H9 (cell line): ENCODE measurements around the gene NSMF. TPM values are rescaled to one million over a fixed set of nuclear protein-coding genes. Genes with fewer than 3 reads are reported as not detected.

Source experiments
- DNase-seq: peaks from one replicate; pipeline ENCODE4 v3.0.0-alpha.2; 2017
- H2AFZ ChIP-seq: one replicate; pipeline ENCODE4 v1.6.1; 2013; ENCODE audit warnings: mild to moderate bottlenecking, low read length, control low read depth, moderate library complexity
- H2AK5ac ChIP-seq: 2 replicates; pipeline ENCODE4 v1.6.1; 2013; ENCODE audit warnings: low read length, control low read depth, mixed read lengths; ENCODE audit not compliant: insufficient read length
- H2BK120ac ChIP-seq: one replicate; pipeline ENCODE4 v1.6.1; 2013; ENCODE audit warnings: low read depth, mild to moderate bottlenecking, low read length, control low read depth, inconsistent platforms; ENCODE audit not compliant: poor library complexity, severe bottlenecking
- H2BK12ac ChIP-seq: 2 replicates; pipeline ENCODE4 v1.6.1; 2013; ENCODE audit warnings: low read length, control low read depth, mixed read lengths, low read depth; ENCODE audit not compliant: insufficient read length
- H2BK15ac ChIP-seq: 2 replicates; pipeline ENCODE4 v1.6.1; 2013; ENCODE audit warnings: low read depth, low read length, control low read depth
- H2BK20ac ChIP-seq: one replicate; pipeline ENCODE4 v1.6.1; 2013; ENCODE audit warnings: low read depth, mild to moderate bottlenecking, low read length, control low read depth, inconsistent platforms; ENCODE audit not compliant: poor library complexity, severe bottlenecking
- H2BK5ac ChIP-seq: 2 replicates; pipeline ENCODE4 v1.6.1; 2013; ENCODE audit warnings: low read length, control low read depth, mixed read lengths; ENCODE audit not compliant: insufficient read length
- H3K14ac ChIP-seq: 2 replicates; pipeline ENCODE4 v1.6.1; 2013; ENCODE audit warnings: low read length, control low read depth; ENCODE audit not compliant: insufficient read depth
- H3K18ac ChIP-seq: 2 replicates; pipeline ENCODE4 v1.6.1; 2013; ENCODE audit warnings: low read depth, mild to moderate bottlenecking, mixed read lengths, low read length, control low read depth; ENCODE audit not compliant: insufficient read length
- H3K23ac ChIP-seq: 2 replicates; pipeline ENCODE4 v1.6.1; 2013; ENCODE audit warnings: low read length, control low read depth, mixed read lengths, low read depth; ENCODE audit not compliant: insufficient read length
- H3K23me2 ChIP-seq: 2 replicates; pipeline ENCODE4 v1.6.1; 2013; ENCODE audit warnings: low read depth, mild to moderate bottlenecking, mixed read lengths, low read length, control low read depth; ENCODE audit not compliant: insufficient read length, poor library complexity, severe bottlenecking
- H3K27ac ChIP-seq: 2 replicates; pipeline ENCODE4 v1.5.1; 2013; ENCODE audit warnings: low read length, control low read depth, mixed read lengths, low read depth; ENCODE audit not compliant: insufficient read length
- H3K27me3 ChIP-seq: 2 replicates; pipeline ENCODE4 v1.6.1; 2013; ENCODE audit warnings: low read length, control low read depth, inconsistent platforms; ENCODE audit not compliant: insufficient read depth
- H3K4ac ChIP-seq: 2 replicates; pipeline ENCODE4 v1.6.1; 2013; ENCODE audit warnings: low read depth, mild to moderate bottlenecking, control low read depth, inconsistent platforms, low read length, moderate library complexity
- H3K4me1 ChIP-seq: 2 replicates; pipeline ENCODE4 v1.6.1; 2013; ENCODE audit warnings: low read length, control low read depth, inconsistent platforms; ENCODE audit not compliant: insufficient read depth
- H3K4me2 ChIP-seq: 2 replicates; pipeline ENCODE4 v1.6.1; 2013; ENCODE audit warnings: low read length, control low read depth, mixed read lengths; ENCODE audit not compliant: insufficient read length, insufficient read depth
- H3K56ac ChIP-seq: 2 replicates; pipeline ENCODE4 v1.6.1; 2013; ENCODE audit warnings: low read depth, mild to moderate bottlenecking, mixed read lengths, low read length, control low read depth; ENCODE audit not compliant: insufficient read length
- H3K79me1 ChIP-seq: 2 replicates; pipeline ENCODE4 v1.6.1; 2013; ENCODE audit warnings: low read depth, mild to moderate bottlenecking, moderate library complexity, low read length, control low read depth, inconsistent platforms; ENCODE audit not compliant: insufficient read depth, poor library complexity, severe bottlenecking
- H3K79me2 ChIP-seq: 2 replicates; pipeline ENCODE4 v1.6.1; 2013; ENCODE audit warnings: low read length, control low read depth, inconsistent platforms; ENCODE audit not compliant: insufficient read depth
- H3K9ac ChIP-seq: 2 replicates; pipeline ENCODE4 v1.6.1; 2013; ENCODE audit warnings: low read length, control low read depth, mixed read lengths; ENCODE audit not compliant: insufficient read length; ENCODE audit errors: extremely low read depth
- H3K9me3 ChIP-seq: one replicate; pipeline ENCODE4 v1.6.1; 2013; ENCODE audit warnings: low read depth, low read length, inconsistent platforms; ENCODE audit not compliant: control insufficient read depth
- H3T11ph ChIP-seq: one replicate; pipeline ENCODE4 v1.6.1; 2013; ENCODE audit warnings: mild to moderate bottlenecking, low read length, control low read depth, inconsistent platforms
- H4K20me1 ChIP-seq: one replicate; pipeline ENCODE4 v1.6.1; 2013; ENCODE audit not compliant: control insufficient read depth, insufficient read length, insufficient read depth
- H4K5ac ChIP-seq: 2 replicates; pipeline ENCODE4 v1.6.1; 2013; ENCODE audit warnings: low read depth, mild to moderate bottlenecking, mixed read lengths, low read length, control low read depth; ENCODE audit not compliant: insufficient read length
- H4K8ac ChIP-seq: replicated peaks from 2 replicates; pipeline ENCODE4 v1.6.1; 2013; ENCODE audit warnings: low read length, control low read depth, mixed read lengths, low read depth; ENCODE audit not compliant: insufficient read length
- H4K91ac ChIP-seq: 2 replicates; pipeline ENCODE4 v1.6.1; 2013; ENCODE audit warnings: low read depth, mild to moderate bottlenecking, moderate library complexity, mixed read lengths, low read length, control low read depth; ENCODE audit not compliant: insufficient read length
- H3K27ac Mint-ChIP-seq, 3 experiments: 2 replicates in 2 of 3; 3 replicates in 1 of 3; pipeline ENCODE4 v1.8.0; 2020 to 2021; ENCODE audit warnings: mixed read lengths in 3 of 3, mild to moderate bottlenecking in 1 of 3, moderate library complexity in 1 of 3
- H3K27me3 Mint-ChIP-seq: 2 replicates; pipeline ENCODE4 v1.8.0; 2021; ENCODE audit warnings: low read depth, mild to moderate bottlenecking, moderate library complexity, mixed read lengths
- H3K36me3 Mint-ChIP-seq, 3 experiments: 2 replicates in 2 of 3; 3 replicates in 1 of 3; pipeline ENCODE4 v1.8.0; 2020 to 2021; ENCODE audit warnings: low read depth in 3 of 3, mixed read lengths in 3 of 3; ENCODE audit not compliant: insufficient read depth in 1 of 3
- H3K4me1 Mint-ChIP-seq, 2 experiments: 2 replicates each; pipeline ENCODE4 v1.8.0; 2020; ENCODE audit warnings: mixed read lengths in 2 of 2
- H3K4me3 Mint-ChIP-seq, 2 experiments: 2 replicates in 1 of 2; 3 replicates in 1 of 2; pipeline ENCODE4 v1.8.0; 2020 to 2021; ENCODE audit warnings: mild to moderate bottlenecking in 2 of 2, mixed read lengths in 2 of 2, moderate library complexity in 1 of 2
- H3K9me3 Mint-ChIP-seq, 2 experiments: 2 replicates in 1 of 2; 3 replicates in 1 of 2; pipeline ENCODE4 v1.8.0; 2020; ENCODE audit warnings: mild to moderate bottlenecking in 2 of 2, mixed read lengths in 2 of 2, moderate library complexity in 1 of 2
- WGBS: extraction: QIAGEN DNeasy Blood & Tissue Kit; methylation state at CpG from one replicate; pipeline ENCODE4 v1.1.7; 2013; ENCODE audit warnings: missing lambda C conversion rate, low lambda C conversion rate, mixed read lengths; ENCODE audit not compliant: insufficient read length; ENCODE audit errors: extremely low coverage; 5-methylcytosine and 5-hydroxymethylcytosine counted together
- total RNA-seq: library from RNA; stranded (reverse); gene quantifications from 2 replicates; pipeline ENCODE4 v1.2.1, GENCODE V29; 2021
- TF ChIP-seq, protein P1 (sequence below): fragments of 200-600 bp; sonication (generic); conservative IDR thresholded peaks from 3 replicates; pipeline ENCODE4 v1.8.0; 2021; ENCODE audit warnings: antibody characterized with exemption, mild to moderate bottlenecking

NSMF gene
- total RNA-seq, 1 experiment from 2014 or later: 46.3 TPM

DNA sequence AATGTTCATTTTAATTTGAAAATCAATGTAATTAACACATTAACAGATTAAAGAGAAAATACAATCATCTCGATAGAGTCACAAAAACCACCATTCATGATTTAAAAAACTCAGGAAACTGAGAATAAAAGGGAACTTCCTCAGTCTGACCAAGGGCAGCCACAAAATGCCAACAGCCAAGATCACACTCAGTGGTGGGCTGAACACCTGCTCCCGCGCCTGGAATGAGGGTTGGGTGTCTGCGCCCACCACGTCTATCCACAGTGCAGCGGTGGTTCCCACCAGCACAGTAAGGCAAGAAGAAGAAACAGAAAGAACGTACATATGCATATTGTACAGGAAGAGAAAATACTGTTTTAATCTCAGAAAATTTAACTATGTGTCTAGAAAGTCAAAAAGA is 11.7 kb upstream of the NSMF start:
- Histone ChIP-seq H3K9ac (no peak overlapping the region), H3K79me1 (no peaks in the 10 kb centered on the region), H2AFZ (no peak overlapping the region), H4K5ac (no peak overlapping the region), H3K23ac (no peak overlapping the region), H4K91ac (no peak overlapping the region), H2AK5ac (no peak overlapping the region), H3K27ac (no peak overlapping the region), H3K56ac (no peak overlapping the region), H3K4ac (no peak overlapping the region), H3T11ph (no peak overlapping the region), H4K8ac (no peak overlapping the region), H2BK120ac (no peak overlapping the region), H3K4me1 (no peaks in the 10 kb centered on the region), H2BK5ac (no peak overlapping the region), H3K27me3 (no peaks in the 10 kb centered on the region), H2BK12ac (no peak overlapping the region), H3K14ac (no peak overlapping the region), H2BK20ac (no peak overlapping the region), H3K23me2 (no peaks in the 10 kb centered on the region), H3K9me3 (peaks cover 2% of the 10 kb centered on the region), H4K20me1 (no peaks in the 10 kb centered on the region), H3K4me2 (no peak overlapping the region), H3K18ac (no peak overlapping the region), H3K79me2 (no peaks in the 10 kb centered on the region), H2BK15ac (no peak overlapping the region)
- H3K36me3 Mint-ChIP-seq: peaks cover 0 to 10% (median 6%) of the 10 kb centered on the region in 3 experiments; a peak in 5 of 7 replicates
- no CpG with 5 or more reads among the region's 7 CpGs for WGBS
- TF ChIP-seq, protein P1, sequence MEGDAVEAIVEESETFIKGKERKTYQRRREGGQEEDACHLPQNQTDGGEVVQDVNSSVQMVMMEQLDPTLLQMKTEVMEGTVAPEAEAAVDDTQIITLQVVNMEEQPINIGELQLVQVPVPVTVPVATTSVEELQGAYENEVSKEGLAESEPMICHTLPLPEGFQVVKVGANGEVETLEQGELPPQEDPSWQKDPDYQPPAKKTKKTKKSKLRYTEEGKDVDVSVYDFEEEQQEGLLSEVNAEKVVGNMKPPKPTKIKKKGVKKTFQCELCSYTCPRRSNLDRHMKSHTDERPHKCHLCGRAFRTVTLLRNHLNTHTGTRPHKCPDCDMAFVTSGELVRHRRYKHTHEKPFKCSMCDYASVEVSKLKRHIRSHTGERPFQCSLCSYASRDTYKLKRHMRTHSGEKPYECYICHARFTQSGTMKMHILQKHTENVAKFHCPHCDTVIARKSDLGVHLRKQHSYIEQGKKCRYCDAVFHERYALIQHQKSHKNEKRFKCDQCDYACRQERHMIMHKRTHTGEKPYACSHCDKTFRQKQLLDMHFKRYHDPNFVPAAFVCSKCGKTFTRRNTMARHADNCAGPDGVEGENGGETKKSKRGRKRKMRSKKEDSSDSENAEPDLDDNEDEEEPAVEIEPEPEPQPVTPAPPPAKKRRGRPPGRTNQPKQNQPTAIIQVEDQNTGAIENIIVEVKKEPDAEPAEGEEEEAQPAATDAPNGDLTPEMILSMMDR: no peak
- no peak overlapping the region for H3K4me3 Mint-ChIP-seq
- peaks cover 21% of the 10 kb centered on the region for H3K27me3 Mint-ChIP-seq
- H3K27ac Mint-ChIP-seq: no peak overlapping the region
- no peak for DNase-seq
- H3K4me1 Mint-ChIP-seq: no peaks in the 10 kb centered on the region
- H3K9me3 Mint-ChIP-seq: peaks cover 24% of the 10 kb centered on the region in 2 experiments
